HG03565 (cell line): ENCODE data around the gene CYLD.

Experiments used
- ATAC-seq: cut with Tn5 transposase; IDR thresholded peaks from one replicate; pipeline ENCODE4 v1.9.1; 2021; ENCODE audit warnings: mild to moderate bottlenecking, moderate library complexity; ENCODE audit not compliant: unreplicated experiment

The CYLD gene

DNA sequence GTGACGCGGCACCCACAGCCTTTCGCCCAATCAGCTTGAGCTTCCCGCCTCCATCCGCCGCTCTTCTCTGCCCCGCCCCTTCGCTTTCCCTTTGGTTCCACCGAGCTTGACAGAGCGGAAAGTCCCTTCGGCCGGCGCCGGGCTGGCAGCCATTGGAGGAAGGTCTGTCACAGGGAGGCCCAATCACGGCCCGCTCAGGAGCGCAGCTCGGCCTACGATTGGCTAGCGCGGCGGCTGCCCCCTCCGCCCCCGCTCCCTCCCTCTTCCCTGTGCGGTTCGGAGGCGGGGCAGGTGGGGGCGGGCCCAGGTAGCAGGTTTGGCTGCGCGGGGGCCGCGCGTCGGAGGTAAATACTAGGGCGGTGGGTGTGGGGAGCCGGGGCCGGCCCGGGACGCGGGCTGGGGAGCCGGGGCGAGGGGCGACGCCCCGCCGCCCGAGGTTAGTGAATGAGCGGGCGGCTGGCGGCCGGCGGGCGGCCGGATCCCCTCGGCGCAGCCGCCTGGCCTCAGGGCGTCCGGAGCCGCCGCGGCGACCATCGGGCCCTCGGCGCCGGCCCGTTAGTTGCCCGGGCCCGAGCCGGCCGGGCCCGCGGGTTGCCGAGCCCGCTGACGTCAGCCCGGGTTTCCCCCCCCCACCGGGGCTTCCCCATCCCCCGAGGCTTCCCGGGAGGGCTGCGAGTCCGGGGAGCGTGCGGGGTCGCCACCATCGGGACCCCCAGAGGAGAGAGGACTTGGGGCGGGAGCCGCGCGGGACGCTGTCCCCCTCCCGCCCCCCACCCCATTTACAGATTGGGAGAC is at the start of gene CYLD:
Gene CYLD, plus strand, starts transcription at position 306 of the 795 bp plus-strand sequence. CDS start 7,613 bp downstream, outside the sequence.
- ATAC-seq: peak; percentile 85

- ATAC-seq: no peak
These were observed 49.3 kb upstream of the CYLD start for GRCh38 chr16:50692644-50692998.

DNA sequence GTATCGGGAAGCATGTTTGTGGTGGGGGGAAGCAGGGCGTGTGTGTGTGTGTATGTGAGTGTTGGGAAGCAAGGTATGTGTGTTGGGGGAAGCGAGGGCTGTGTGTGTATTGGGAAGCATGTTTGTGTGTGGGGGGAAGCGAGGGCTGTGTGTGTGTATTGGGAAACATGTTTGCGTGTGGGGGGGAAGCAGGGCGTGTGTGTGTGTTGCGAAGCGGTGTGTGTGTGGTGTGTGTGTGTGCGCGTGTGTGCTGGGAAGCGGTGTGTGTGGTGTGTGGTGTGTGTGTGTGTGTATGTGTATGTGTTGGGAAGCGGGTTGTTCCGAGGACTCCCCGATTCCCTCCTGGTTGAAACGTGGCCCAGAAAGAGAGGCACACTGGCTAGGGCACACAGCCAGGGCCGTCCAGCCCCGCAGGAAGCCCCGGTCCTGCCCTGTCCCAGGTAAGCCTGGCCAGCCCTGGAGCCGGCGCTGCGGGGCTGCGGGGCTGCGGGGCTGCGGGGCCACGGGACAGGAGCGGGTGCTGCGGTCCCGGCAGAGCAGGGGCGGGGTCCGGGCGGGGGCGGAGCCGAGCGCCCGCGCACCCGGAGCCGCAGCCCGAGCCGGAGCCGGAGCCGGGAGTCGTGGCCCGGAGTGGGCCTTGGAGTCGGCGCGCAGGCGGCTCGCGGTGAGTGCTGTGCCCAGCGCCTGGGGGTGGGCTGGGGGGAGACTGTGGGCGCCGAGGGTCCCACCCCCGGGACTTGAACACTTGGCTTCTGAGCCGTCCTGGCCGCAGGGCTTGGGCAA is 48.7 kb upstream of the CYLD start, which contains the start of gene NOD2:
Gene NOD2, plus strand, starts transcription at position 608 of the 783 bp plus-strand sequence. CDS start 5,890 bp downstream, outside the sequence.
- ATAC-seq: no peak

- no peak for ATAC-seq
These were observed 47.7 kb upstream of the CYLD start for GRCh38 chr16:50694206-50694605.

DNA sequence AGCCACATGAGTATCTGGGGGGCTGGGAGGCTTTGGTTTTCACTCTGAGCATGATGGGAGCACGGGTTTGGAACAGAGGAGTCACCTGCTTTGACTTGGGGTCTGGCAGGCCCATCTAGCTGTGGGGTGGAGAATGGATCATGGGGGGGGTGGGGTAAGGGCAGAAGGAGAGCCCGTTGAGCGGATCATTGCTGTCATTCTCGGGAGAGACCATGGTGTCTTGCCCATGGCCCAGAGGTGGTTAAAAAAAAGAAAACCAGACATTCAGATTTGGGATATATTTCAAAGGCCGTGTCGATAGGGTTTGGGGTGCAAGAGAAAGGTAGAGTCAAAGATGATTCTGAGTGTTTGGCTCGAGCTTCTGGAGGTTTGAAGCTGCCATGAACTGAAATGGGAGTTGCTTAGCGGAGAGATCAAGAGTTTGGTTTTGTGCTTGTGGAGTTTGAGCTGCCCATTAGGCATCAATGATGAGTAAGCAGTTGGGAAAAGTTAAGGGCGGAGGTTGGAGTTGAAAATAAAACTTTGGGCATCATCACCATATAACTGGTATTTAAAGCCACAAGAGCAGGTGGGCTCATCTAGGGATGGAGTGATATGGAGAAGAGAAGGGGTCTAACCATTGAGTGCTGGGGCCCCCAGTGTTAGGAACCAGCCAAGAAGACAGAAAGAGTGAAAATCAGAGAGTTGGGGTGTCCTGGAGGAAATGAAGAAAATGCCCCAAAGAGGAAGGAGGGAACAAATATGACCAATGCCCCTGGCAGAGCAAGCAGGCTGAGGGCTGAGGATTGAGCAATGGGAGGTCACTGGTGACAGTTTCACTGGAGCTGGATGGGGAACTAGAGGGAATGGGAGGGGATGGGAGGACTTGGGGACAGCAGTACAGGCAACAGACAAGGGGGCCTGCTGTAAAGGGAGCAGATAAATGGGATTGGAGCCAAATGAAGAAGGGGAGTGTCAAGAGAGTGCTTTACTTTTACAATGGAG is 46.6 kb upstream of the CYLD start:
- no peak for ATAC-seq

DNA sequence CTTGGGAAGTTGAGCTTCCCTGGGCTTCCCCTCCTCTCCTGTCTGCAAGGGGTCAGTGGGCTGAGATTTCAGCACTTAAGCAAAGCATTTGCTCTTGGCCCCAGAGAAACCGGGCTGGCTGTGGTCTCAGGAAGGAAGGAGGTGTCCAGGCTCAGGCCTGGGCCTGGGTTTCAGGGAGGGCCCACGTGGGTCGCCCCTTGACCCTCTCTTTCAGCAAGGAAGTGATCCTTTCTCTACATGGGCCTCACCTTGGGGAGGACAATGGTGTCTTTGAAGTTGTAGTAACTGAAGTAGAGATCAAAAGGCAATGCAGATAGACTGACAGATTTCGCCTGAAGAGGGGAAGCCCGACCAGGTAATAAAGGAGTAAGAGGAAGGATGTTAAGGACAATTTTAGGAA is 45.8 kb upstream of the CYLD start:
- ATAC-seq: no peak

GRCh38 chr16:50696575-50697420 is 45.1 kb upstream of the CYLD start:
- ATAC-seq: peak; percentile 56

DNA sequence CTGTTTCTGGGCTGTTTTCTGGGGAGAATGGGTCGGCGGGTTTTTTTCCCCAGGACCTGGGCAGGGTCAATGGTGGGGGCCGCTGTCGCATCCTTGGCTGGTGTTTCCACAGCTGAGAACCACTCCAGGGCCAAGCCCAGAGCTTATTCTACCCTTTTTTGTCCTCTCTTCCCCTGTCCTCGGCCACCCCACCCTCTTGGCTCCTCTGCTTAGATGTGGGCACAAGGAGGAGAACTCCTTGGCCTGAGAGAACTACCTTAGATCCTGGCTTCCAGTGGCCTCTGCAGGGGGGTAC is 44.5 kb upstream of the CYLD start:
- no peak for ATAC-seq

- peak; percentile 32 for ATAC-seq
These were observed 43.8 kb upstream of the CYLD start for GRCh38 chr16:50697881-50698767.

- ATAC-seq: no peak
These were observed 42.3 kb upstream of the CYLD start for GRCh38 chr16:50699326-50700159.

DNA sequence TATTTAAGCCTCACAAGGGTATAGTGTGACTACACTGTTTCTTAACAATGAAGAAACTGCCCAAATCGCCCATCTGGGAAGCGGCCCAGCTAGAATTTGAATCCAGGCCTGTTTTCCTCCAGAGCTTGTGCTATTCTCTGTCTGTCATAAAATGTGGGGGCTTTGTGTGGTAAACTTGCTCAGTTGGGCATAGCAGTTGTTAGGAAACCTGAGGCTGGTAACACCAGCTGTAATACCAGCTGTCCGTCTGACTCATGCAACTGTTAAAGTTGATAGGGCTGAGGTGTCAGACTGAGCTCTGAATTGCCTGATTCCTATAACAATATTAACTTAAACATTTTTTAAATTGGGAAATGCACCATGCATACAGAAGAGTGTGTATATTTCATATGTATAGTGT is 39.2 kb upstream of the CYLD start:
- ATAC-seq: no peak

- no peak for ATAC-seq
These were observed 37.6 kb upstream of the CYLD start for GRCh38 chr16:50704245-50704644.

- ATAC-seq: no peak
These were observed 36.3 kb upstream of the CYLD start for GRCh38 chr16:50705436-50706110.

DNA sequence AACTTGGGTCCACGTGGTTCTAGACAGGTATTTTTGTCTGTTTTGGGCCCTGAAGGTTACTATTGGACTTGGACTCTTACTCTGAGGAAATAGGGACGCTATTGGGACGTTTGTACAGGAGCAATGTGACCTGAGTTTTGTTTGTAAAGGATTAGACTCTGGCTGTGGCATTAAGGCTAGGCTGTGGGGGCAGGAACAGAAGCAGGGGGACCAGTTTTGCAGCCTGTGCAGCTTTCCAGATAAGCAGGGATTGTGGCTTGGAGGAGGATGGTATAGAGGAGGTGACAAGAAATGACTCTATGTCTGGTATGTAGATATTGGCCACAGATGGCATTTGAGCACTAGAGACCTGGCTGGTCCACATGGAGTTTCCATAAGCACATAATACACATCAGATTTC is 35.6 kb upstream of the CYLD start:
- no peak for ATAC-seq

DNA sequence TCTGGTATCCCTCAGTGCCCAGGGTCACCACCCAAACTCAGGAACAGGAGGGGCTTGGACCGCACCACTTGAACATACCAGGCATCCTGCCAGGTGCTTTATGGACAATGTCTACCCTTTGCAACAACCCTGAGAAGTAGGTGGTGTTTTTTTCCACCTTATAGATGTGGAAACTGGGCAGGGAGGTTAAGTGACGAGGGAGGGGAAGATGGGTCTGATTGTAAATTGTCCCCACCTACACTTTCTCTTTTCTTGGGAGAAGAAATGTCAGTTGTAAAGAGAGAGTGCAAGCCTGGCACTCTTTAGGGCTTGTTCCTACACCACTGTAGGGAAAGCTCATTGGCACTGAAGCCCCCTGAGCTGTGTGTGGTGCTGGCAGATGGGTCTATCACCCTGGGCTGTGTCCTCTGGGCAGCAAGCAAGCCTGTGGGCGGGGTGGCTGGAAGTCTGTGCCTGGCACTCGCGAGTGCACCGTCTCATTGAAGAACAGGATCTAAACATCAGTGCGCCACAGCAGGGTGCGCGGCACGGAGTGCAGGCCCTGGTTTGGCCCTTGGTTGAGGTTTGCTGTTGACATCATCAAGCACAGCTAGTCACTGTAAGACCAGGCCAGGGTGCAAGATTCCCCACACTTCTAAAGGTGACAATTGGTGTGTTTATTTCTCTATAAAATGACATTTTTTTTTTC is 33.4 kb upstream of the CYLD start:
- ATAC-seq: no peak

GRCh38 chr16:50709061-50709684 is 32.7 kb upstream of the CYLD start:
- ATAC-seq: no peak

GRCh38 chr16:50709980-50710379 is 31.9 kb upstream of the CYLD start:
- no peak for ATAC-seq
